NCI-H510A (cell line): Measurements from ENCODE around the gene ATP11B.
"Not testable (repeated sequence)": the region's sequence is repeated elsewhere in the genome, so short reads cannot be mapped to it uniquely, and the experiment has no call there.

ENCODE experiments used
- DNase-seq: peaks from one replicate; lab custom pipeline; 2025; lab: John Stamatoyannopoulos, UW

ATP11B gene

DNA sequence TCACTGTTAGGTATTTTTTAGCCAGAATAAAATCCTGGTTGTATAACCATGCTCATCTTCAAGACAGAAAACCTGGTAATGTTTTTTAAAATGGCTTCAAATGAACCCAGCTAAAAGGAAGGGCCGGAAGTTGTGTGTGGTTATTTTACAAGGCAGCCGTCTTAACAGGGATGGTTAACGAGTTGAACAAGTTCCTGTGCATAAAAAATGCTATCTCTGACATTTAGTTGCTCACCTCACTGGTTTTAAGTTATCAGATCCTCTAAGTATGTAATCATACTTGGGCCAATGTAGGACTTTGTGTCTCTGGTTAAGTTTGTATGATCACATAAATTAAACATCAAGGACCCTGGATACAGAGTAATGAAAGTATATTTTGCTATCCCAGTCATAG lies 2.1 kb downstream of the ATP11B start:
- no peak for DNase-seq

DNA sequence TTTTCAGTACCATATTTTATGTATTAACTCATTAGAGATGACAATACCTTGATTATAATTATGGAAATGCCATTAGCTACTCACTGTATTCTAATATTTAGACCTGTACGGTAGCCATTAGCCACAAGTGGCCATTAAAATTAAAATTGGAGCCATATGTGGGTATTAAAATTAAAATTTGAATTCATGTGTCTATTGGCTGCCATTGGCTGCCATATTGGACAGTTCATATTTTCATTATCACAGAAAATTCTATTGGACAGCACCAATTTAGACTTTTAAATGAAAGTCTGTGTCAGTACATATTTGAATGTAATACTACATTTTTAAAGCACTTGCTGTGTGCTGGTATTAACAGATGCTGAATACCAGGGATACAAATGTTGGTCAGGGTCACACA lies 3.0 kb downstream of the ATP11B start:
- DNase-seq = no peak

DNA sequence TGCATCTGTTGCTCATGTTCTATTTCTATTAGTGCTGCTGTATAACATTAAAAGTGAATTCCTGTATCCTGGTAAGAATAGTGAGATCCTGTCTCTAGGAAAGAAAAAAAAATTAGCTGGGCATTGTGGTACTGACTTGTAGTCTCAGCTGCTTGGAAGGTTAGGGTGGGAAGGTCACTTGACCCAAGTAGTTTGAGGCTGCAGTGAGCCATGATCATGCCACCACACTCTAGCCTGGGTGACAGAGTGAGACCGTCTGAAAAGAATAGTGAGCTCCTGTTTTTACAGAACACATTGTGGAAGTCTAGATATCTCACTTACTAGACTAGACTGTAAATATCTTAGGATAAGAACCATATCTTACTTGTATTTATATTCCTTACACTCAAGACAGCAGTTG lies 4.6 kb downstream of the ATP11B start:
- no peak for DNase-seq

DNA sequence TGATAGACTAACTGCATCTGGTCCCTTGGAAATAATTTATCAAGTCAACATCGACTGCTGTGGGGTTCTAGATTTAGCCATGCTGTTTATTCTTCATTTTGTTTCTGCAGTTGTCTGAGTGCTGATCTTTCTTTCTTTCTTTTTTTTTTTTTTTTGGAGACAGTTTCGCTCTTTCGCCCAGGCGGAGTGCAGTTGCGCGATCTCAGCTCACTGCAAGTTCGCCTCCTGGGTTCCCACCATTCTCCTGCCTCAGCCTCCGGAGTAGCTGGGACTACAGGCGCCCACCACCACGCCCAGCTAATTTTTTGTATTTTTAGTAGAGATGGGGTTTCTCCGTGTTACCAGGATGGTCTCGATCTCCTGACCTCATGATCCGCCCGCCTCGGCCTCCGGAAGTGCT lies 5.8 kb downstream of the ATP11B start:
- not testable (repeated sequence) for DNase-seq

DNA sequence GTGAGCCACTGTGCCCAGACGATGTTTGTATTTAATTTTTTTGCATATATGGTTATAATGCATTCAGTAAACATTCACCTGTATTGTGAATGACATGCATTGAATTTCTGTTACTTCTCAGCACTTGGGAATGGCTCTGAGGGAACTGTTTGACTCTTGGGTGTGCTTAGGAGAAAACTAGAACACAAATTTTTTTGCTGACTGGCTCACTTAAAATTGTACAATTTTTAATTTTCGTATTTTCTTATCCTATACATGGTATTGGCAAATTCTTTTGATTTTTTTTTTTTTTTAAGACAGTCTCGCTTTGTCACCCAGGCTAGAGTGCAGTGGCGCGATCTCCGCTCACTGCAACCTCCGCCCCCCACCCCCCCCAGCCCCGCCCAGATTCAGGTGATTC lies 7.2 kb downstream of the ATP11B start:
- DNase-seq = no peak

DNA sequence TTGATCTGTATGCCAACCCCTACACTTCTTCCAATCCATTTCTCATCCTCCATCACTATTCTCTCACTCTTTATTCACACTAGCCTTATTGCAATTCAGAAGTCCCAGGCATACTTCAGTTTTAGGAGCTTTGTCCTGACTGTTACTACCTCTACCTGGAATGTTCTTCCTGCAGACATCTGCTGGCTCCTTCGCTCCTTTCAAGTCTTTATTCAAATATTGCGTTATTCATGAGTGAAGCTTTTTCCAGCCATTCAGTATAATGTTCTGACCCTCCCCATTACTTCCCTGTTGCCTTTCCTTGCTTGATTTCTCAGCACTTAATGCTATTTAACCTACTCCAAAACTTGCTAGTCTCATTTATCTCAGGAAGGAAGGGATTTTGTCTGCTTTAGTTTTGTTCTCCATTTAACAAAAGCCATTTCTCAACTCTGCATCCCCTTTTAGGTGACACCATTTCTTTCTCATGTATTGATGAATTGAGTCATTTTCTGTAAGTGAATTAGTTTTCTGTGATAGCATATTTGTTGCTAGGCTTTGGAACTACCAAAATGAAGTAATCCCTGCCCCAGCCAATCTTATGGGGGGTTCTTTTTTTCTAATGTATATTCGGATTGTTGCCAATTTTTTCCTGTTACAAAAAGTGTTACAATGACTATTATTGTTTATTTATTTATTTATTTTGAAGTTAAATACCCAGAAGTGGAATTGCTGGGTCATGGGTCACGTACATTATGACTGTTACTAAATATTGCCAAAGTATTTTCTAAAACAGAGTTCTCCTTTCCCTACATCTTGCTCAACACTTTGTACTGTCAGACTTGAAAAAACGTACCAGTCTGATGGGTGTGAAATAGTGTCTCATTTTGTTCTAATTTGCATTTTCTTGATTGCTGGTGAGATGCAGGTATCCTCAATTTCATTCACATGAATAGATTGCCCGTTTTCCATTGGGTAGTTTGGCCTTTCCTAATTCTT lies 9.4 kb downstream of the ATP11B start:
- no peak for DNase-seq

DNA sequence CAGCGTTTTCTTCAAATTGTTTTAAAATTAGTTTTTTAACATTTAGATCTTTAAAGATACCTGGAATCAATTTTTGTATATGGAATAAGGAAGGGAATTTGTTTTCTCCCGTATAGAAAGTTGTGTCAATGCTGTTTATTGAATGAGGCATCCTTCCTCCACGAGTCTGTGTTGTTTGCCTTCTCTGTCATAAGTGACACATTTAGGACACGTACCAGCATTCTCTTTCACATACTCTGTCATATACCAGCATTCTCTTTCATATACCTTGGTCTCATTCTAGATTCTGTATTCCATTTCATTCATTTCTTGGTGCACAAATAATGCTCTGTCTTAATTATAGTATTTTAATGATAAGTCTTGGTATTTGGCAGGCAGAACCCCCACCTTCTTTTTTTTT lies 10.3 kb downstream of the ATP11B start:
- DNase-seq = no peak

DNA sequence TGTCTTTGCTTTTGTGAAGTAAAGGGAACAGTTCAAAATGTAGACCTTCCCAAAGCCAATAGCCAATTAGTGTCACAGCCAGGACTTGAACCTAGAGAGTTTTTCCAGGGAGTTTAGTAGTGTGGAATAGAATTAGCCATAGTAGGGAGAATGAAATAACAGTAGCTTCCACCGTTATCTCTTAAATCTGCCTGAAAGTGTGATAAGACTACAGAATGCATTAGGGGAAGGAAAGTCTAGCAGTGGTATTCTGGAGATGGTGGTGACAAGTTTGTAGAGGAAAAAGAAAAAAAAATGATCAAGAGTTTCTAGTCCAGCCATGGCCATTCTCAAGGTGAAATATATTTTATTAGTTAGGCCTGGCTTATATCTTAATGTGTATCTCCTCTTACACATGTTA lies 13.8 kb downstream of the ATP11B start:
- DNase-seq = no peak

DNA sequence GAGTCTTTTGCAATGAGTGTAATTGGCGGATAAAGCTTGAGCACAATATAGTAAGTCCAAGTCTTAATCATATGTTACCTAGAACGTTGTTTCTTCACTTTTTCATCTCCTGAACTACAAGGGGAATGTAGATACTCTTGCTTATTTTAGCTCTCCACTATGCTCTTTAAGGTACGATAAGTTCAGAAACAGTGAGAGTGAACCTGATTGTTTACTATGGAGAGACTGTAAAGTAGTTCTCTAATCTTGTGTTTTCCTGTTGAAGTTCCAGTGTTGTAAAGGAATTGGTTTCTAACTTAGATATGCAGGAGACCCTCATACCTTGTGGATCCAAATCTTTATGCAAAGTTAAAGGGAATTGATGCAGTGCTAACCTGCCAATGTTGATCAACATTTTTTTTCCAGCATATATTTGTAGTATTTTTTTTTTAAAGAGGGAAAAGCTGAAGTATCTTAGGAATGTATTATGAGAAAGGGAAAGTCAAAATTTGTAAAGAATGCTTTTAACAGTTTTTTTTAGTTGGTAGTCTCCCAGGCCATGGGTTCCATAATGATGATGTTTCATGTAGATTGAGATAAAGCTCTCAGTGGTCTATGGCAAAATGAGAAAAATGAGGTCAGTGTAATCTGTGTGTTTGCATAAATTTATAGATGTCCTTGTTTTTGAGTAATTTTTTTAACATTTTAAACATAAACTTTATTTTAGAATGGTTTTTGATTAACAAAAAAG lies 14.9 kb downstream of the ATP11B start:
- no peak for DNase-seq

DNA sequence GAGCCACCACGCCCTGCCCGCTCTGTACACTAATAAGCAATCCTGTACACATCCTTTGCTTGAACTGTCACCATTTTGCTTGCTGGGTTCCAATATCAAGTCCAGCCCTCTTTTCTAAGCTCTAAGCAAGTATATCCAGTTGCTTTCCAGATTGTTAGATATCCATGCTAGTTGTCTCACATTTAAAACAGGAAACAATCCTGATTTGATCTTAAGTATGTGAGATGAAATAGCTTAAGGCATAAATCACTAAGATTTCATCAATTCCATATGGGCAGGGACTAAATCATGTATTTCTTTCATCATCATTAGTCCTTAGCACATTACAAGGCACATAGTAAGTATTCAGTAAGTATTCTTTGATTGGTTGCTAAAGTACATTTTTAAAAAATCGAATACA lies 16.2 kb downstream of the ATP11B start:
- DNase-seq = no peak

DNA sequence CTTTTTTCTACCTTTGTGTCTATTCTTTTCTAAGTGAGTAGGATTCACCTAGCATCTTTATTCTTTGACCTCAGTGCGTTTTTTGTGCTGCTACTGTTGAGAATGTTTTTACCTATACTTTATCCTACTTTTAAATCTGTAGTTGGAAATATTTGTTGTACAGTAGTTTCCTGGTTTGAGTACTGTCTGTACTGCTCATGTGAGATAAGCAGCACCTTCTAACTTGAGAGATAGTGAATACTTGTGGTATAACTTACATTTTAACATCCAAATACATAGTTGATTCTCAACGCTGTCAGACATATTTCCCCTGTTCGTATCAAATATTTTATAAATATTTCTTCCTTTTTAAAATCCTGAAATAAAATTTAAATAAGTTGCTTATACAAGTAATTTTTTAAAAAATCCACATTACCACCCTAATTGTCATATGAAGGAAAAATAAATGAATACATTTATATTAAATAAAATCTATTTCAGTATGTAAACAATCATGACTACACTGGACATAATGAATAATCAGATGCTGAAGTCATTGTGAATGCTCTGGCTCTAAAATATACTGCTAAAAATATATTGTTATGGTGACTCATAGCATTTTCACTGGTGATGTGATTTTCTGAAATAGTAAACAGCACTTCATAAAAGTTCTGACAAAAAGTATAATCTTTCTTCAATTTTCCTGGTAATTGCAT lies 17.4 kb downstream of the ATP11B start:
- DNase-seq = no peak

DNA sequence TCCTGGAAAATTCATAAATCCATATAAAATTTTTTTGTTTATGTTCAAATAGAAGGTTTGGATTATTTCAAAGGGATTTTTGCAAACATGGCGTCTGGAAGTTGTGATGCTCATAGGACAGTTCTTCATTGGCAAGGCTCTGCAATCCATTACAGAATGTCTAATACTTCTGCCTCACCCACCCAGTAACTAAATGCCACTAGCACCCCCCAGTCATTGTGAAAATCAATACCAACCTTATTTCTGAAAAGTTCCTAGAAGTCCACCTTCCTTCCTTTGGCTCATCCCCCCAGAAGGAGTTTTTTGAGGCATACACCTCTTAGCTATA lies 17.9 kb downstream of the ATP11B start:
- no peak for DNase-seq

DNA sequence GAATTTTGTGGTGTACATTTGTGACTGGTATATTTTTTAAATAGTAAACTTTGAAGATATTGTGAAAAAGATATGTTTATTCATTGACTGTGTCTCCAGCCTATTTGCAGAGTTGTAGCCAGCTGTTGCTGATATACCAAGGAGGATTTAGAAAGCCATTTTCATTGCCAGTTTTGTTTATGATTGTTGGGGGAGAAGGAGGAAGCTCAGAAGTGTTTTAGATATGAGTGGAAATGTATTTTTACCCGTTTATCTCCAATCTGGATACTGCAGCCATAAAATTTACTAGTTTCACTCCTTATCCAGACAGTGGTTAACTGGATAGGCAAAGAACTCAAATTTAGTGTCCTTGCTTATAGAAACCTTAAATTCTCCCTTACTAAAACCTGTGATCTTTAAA lies 18.8 kb downstream of the ATP11B start:
- no peak for DNase-seq

DNA sequence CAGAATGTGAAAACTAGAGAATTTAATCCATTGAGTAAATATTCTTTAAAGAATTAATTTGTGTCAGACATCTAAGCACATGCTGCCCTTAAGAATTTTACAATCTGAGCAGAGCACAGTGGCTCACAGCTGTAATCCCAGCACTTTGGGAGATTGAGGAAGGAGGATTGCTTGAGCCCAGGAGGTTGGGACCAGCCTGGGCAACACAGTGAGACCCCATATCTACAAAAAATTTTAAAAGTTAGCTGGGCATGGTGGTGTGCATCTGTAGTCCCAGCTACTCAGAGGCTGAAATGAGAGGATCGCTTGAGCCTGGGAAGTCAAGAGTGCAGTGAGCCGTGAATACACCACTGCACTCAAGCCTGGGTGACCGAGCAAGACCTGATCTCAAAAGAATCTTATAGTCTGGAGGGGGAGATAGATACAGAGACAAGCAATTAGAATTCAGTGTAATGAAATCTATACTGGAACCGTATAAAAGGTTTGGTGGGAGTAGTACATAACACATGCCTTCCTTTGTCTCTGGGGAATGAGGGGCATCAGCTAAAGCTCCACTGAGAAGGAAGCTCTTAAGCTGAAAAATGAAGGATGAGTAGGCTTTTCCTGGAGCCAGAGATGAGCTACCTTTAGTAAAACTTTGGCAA lies 21.2 kb downstream of the ATP11B start:
- DNase-seq = no peak

DNA sequence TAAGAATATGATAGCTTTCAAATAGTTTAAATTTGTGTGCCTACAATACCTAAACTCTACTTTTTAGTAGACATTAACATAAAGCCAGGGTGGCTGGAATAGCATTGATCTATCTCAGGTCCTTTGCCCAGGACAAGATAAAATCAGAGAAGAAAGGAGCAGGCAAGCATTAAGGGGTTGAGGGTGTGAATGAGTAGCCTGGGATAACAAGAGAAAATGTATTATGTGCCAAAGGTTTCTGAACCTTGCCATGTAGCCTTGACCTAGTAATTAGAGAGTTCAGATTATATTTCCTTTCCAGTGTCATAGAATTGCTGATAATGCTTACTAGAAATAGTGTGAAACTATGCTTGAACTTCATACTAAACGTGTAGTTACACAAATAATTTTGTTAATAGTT lies 22.9 kb downstream of the ATP11B start:
- no peak for DNase-seq

DNA sequence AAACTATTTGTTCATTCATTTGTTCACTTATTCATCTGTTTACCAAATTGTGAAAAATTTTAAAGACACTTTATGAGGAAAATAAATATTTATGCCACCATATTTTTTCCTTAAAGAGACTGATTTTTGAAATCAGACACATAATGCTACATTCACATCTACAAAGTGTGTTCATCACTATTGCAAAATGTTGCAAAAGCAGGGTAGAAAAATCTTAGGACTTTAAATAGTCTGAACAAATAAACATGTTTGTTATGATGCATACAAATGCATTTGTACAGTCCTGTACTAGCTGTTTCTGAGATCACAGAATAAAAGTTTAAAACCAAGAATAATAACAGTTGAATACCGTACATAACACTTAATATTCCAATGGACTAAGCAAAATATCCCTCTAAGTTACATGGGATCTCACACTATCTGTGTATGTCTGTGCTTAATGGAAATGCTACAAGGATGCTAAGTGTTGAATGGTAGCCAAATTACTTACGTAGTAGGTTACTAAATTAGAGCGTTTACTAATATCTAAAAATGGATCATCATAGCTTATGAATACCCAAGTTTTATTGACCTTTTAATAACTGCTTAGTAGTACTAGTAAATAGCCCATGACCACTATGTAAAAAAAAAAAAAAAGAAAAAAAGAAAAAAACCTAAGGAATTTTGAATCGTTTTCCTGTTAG lies 25.1 kb downstream of the ATP11B start:
- DNase-seq = no peak

DNA sequence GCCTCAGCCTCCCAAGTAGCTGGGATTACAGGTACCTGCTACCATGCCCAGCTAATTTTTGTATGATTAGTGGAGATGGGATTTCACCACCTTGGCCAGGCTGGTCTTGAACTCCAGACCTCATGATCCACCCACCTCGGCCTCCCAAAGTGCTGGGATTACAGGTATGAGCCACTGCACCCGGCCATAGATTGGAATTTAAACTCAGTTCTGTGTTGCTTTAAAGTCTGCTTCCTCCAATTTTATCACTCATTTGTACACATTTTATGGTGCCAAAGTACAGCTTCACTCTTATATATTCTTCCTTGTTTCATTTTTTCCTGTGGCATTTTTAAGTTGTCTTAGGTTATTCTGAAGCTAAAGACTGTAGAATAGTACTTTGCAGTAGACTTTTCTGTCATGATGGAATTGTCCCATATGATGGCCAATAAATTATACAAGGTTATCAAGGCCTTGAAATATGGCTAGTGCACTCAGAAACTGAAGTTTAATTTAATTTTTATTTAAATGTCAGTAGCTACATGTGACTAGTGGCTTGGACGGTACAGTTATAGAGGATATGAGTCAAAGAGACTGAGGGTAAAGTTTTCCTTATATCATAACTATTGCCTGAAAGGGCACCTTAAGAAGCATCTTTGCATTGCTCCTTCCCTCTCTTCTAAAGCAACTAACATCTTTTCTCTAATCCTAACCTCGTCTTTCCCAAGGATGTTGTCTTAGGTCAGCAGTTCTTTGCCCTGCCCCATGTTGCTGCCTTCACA lies 28.1 kb downstream of the ATP11B start:
- no peak for DNase-seq

DNA sequence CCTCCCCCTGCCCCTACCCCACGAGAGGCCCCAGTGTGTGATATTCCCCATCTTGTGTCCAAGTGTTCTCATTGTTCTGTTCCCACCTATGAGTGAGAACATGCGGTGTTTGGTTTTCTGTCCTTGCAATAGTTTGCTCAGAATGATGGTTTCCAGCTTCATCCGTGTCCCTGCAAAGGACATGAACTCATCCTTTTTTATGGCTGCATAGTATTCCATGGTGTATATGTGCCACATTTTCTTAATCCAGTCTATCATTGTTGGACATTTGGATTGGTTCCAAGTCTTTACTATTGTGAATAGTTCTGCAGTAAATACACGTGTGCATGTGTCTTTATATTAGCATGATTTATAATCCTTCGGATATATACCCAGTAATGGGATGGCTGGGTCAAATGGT lies 29.0 kb downstream of the ATP11B start:
- not testable (repeated sequence) for DNase-seq

DNA sequence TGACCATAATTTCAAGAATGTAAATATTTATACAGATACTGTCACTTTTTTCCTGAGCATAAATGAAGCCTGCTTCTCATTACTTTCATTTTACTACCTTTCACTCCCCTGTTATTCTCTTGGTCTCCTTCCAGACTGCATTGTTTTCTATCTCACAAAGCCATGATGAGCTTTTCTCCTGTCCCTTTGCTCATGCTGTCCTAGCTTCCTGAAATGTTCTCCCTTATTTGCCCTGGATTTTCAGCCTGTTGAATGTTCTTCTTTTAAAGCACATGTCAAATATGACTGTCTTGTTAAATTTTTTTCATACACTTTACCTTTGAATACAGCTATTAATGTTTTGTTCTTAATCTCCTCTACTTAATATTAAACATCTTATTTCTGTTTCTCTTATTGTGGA lies 31.7 kb downstream of the ATP11B start:
- DNase-seq = no peak

DNA sequence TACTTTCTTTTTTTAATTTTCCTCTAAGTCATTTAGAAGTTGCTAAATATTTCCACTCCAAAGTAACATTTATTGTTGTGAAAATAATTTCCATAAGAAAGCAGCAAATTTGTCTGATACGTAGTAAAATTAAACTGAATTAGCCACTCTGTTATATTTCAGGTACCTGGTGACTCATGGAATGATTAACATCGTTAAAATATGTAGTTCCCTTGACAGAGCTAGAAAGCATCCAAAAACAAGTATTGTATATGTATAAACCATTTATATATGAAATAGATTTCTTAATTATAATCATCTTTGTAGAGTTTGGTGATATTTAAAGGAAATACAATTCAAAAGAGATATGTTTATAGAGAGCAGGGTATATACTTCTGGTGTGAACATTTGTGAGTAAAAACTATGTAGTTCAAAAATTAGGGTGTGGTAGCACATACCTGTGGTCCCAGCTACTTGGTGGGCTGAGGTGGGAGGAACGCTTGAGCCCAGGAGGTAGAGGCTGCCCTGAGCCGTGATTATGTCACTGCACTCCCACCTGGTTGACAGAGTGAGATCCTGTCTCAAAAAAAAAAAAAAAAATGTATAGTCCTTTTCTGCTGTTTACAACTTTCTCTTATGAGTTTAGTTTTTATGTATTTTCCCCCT lies 36.6 kb downstream of the ATP11B start:
- DNase-seq = no peak
